ENCODE data around the gene SHC1. TPM values are rescaled to one million over a fixed set of nuclear protein-coding genes. Genes with fewer than 3 reads are reported as not detected.

Gene SHC1
- total RNA-seq, 2 experiments from 2014 or later = 59.9 to 60.0 TPM

DNA sequence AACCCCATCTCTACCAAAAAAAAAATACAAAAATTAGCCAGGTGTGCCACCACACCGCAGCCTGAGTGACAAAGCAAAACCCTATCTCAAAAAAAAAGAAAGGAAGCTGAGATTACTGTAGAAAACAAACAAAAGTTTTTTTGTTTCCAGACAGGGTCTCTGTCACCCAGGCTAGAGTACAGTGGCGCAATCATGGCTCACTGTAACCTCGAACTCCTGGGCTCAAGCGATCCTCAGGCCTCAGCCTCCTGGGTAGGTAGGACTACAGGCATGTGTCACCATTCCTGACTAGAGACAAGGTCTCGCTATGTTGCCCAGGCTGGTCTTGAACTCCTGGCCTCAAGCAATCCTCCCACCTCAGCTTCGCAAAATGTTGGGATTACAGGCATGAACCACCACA, 6.2 kb downstream of the SHC1 start:
- Mint-ChIP-seq H3K36me3 (ENCODE audit: low read depth) (peaks cover 76% of the 10 kb centered on the region), H3K27ac (peak overlapping the region; percentile 14), H3K4me1 (ENCODE audit: low read depth) (peaks cover 25% of the 10 kb centered on the region), H3K9me3 (no peaks in the 10 kb centered on the region), H3K4me3 (peak overlapping the region; percentile 25), H3K27me3 (no peaks in the 10 kb centered on the region)
- Histone ChIP-seq H3K4me3 (ENCODE audit: low read length) (no peak overlapping the region), H3K9me3 (ENCODE audit: control insufficient read depth in 1 of 2, insufficient read depth in 1 of 2, low read length in 2 of 2) (no peaks in the 10 kb centered on the region), H3K27me3 (ENCODE audit: control insufficient read depth in 1 of 2, insufficient read depth in 2 of 2, low read length in 2 of 2) (no peaks in the 10 kb centered on the region), H3K36me3 (ENCODE audit: insufficient read depth, low read length) (peaks cover 64% of the 10 kb centered on the region), H3K27ac (ENCODE audit: low read depth in 1 of 2, low read length in 2 of 2) (no peak overlapping the region), H3K4me1 (ENCODE audit: insufficient read depth, low read length) (peaks cover 47% of the 10 kb centered on the region)
- TF ChIP-seq CTCF (IDR thresholded peaks at IDR 0.05) = no peak
- ChIA-PET CTCF (interaction anchor here (0.8 to 5.6 kb wide), 4 partner anchors 9 to 53 kb away, joined by 3 to 40 read pairs (median 4); partner anchors contain the start of genes CKS1B and PBXIP1), POLR2A (interaction anchor here (0.8 to 1.0 kb wide), 3 partner anchors 9 to 52 kb away, joined by 3 to 5 read pairs (median 3); partner anchors contain the start of gene PBXIP1)
- intact Hi-C loops (cut with DNase I, micrococcal nuclease) = loop anchor here in 1 of 2 experiments (5.0 kb wide), 1 partner anchor 98 kb away; the partner anchor contains the start of gene EFNA4
- DNase-seq (no peak), ATAC-seq (ENCODE audit: poor library complexity) (no peak)

- intact Hi-C loops (cut with DNase I, micrococcal nuclease) = loop anchor here (2.0 to 5.0 kb wide), 2 partner anchors 53 to 99 kb away; partner anchors contain the start of gene EFNA4 (in 1 of the 2)
These were observed 6.9 kb downstream of the SHC1 start for GRCh38 chr1:154963643-154964042.

DNA sequence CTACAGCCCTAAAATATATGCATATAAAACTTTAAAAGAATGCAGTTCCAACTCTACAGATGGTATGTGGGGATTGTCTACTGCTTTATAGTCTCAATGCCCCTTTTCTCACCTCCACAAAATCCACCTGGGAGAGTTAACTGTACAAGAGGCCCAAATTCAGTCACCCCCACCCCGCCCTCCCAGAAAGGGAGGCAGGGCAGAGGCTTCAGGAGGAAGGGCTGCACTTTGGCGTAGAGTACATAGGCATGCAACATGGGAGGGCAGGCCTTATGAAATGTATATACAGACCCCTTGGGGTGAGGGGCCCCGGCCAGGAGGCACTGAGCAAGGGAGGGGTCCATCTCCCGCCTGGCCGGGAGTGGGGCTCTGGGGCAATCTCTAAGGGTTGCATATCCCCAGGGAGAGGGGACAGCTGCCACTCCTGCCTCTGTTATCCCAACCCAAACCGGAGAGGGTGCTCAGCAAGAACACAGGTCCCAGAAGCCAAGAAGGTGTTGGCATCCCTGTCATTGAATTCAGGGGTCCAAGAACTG, 7.7 kb downstream of the SHC1 start:
- POLR2A ChIA-PET = interaction anchor here (1.1 to 3.2 kb wide), 4 partner anchors 10 to 57 kb away, joined by 3 to 28 read pairs (median 14); partner anchors contain the start of gene CKS1B
- Histone ChIP-seq H3K9me3 (ENCODE audit: control insufficient read depth in 1 of 2, insufficient read depth in 1 of 2, low read length in 2 of 2) (no peaks in the 10 kb centered on the region), H3K27ac (ENCODE audit: low read depth in 1 of 2, low read length in 2 of 2) (peak overlapping the region; percentile 88 to 95), H3K27me3 (ENCODE audit: control insufficient read depth in 1 of 2, insufficient read depth in 2 of 2, low read length in 2 of 2) (no peaks in the 10 kb centered on the region), H3K4me1 (ENCODE audit: insufficient read depth, low read length) (peaks cover 52% of the 10 kb centered on the region), H3K4me3 (ENCODE audit: low read length) (no peak overlapping the region), H3K36me3 (ENCODE audit: insufficient read depth, low read length) (peaks cover 64% of the 10 kb centered on the region)
- peaks cover 20% of the 10 kb centered on the region for H3K4me1 Mint-ChIP-seq (ENCODE audit: low read depth)
- peaks cover 69% of the 10 kb centered on the region for H3K36me3 Mint-ChIP-seq (ENCODE audit: low read depth)
- peak overlapping the region; percentile 91 for H3K27ac Mint-ChIP-seq
- CTCF ChIA-PET = interaction anchor here (2.1 to 5.6 kb wide), 6 partner anchors 11 to 99 kb away, joined by 8 to 47 read pairs (median 20); partner anchors contain the start of genes CKS1B, FLAD1 and PMVK
- ATAC-seq (ENCODE audit: poor library complexity) = no peak
- TF ChIP-seq CTCF (IDR thresholded peaks at IDR 0.05) = no peak
- no peaks in the 10 kb centered on the region for H3K9me3 Mint-ChIP-seq
- H3K4me3 Mint-ChIP-seq = peak overlapping the region; percentile 88
- DNase-seq = no peak
- H3K27me3 Mint-ChIP-seq = no peaks in the 10 kb centered on the region
- intact Hi-C loops (cut with DNase I, micrococcal nuclease) = loop anchor here (1.0 to 5.0 kb wide), 4 partner anchors 36 to 99 kb away; partner anchors contain the start of gene EFNA4 (in 1 of the 2)

More at GRCh38 chr1:154963643-154964042, 6.9 kb downstream of the SHC1 start:
- Mint-ChIP-seq H3K4me1 (ENCODE audit: low read depth) (peaks cover 20% of the 10 kb centered on the region), H3K4me3 (no peak overlapping the region), H3K27me3 (no peaks in the 10 kb centered on the region), H3K27ac (peak overlapping the region; percentile 91), H3K9me3 (no peaks in the 10 kb centered on the region), H3K36me3 (ENCODE audit: low read depth) (peaks cover 70% of the 10 kb centered on the region)
- no peak for TF ChIP-seq CTCF (IDR thresholded peaks at IDR 0.05)
- H3K4me3 ChIP-seq (ENCODE audit: low read length) = no peak overlapping the region
- POLR2A ChIA-PET = interaction anchor here (1.0 kb wide), 1 partner anchor 8 kb away, joined by 5 read pairs; the partner anchor contains the start of gene PBXIP1
- H3K27ac ChIP-seq (ENCODE audit: low read depth in 1 of 2, low read length in 2 of 2) = no peak overlapping the region
- no peak for ATAC-seq (ENCODE audit: poor library complexity)
- H3K4me1 ChIP-seq (ENCODE audit: insufficient read depth, low read length) = peaks cover 49% of the 10 kb centered on the region
- no peaks in the 10 kb centered on the region for H3K9me3 ChIP-seq (ENCODE audit: control insufficient read depth in 1 of 2, insufficient read depth in 1 of 2, low read length in 2 of 2)
- peaks cover 64% of the 10 kb centered on the region for H3K36me3 ChIP-seq (ENCODE audit: insufficient read depth, low read length)
- no peaks in the 10 kb centered on the region for H3K27me3 ChIP-seq (ENCODE audit: control insufficient read depth in 1 of 2, insufficient read depth in 2 of 2, low read length in 2 of 2)
- CTCF ChIA-PET = interaction anchor here (1.6 to 5.6 kb wide), 3 partner anchors 11 to 54 kb away, joined by 6 to 40 read pairs (median 8); partner anchors contain the start of genes CKS1B and FLAD1
- DNase-seq = no peak

Data from CD4-positive, alpha-beta T cell (primary cell).